ENCODE measurements around the gene PROCA1.
"Not testable (repeated sequence)": the region's sequence is repeated elsewhere in the genome, so short reads cannot be mapped to it uniquely, and the experiment has no call there.

PROCA1 gene

GRCh38 chr17:28725660-28726225 lies 14.1 kb upstream of the PROCA1 start:
- DNase-seq = no peak

GRCh38 chr17:28725166-28725659 lies 13.5 kb upstream of the PROCA1 start:
- peak; percentile 25 for DNase-seq

- DNase-seq = no peak
Measured at GRCh38 chr17:28724500-28725165, 12.9 kb upstream of the PROCA1 start.

GRCh38 chr17:28723836-28724499 lies 12.3 kb upstream of the PROCA1 start:
- not testable (repeated sequence) for DNase-seq

GRCh38 chr17:28723159-28723835 lies 11.6 kb upstream of the PROCA1 start:
- DNase-seq = no peak

GRCh38 chr17:28722417-28723158 lies 10.9 kb upstream of the PROCA1 start:
- no peak for DNase-seq

- not testable (repeated sequence) for DNase-seq
Measured at GRCh38 chr17:28720997-28721329, 9.3 kb upstream of the PROCA1 start.

GRCh38 chr17:28720247-28720996 lies 8.7 kb upstream of the PROCA1 start:
- peak; percentile 48 for DNase-seq

GRCh38 chr17:28719021-28719433 lies 7.3 kb upstream of the PROCA1 start:
- DNase-seq = no peak

- DNase-seq = no peak
Measured at GRCh38 chr17:28718333-28719020, 6.8 kb upstream of the PROCA1 start.

- no peak for DNase-seq
Measured at GRCh38 chr17:28717578-28718332, 6.1 kb upstream of the PROCA1 start, which contains the start of gene RAB34. TSS of gene RAB34 (minus strand) at chr17:28717868. CDS start at chr17:28717266, 602 bp downstream.

GRCh38 chr17:28716740-28717577 lies 5.3 kb upstream of the PROCA1 start:
- DNase-seq = no peak

- DNase-seq = no peak
Measured at GRCh38 chr17:28715217-28715616, 3.5 kb upstream of the PROCA1 start.

GRCh38 chr17:28714281-28714680 lies 2.6 kb upstream of the PROCA1 start:
- DNase-seq = no peak

GRCh38 chr17:28712705-28713415 lies 1.2 kb upstream of the PROCA1 start:
- DNase-seq = no peak

- peak; percentile 81 for DNase-seq
Measured at GRCh38 chr17:28712032-28712704, 480 bp upstream of the PROCA1 start.

GRCh38 chr17:28710861-28711722 lies 596 bp downstream of the PROCA1 start:
- DNase-seq = peak; percentile 94

Data from CD4-positive, alpha-beta T cell treated with Interleukin-17A for 1 hour (primary cell).